Measurements from ENCODE around the gene NACA2.
"Not testable (repeated sequence)": the region's sequence is repeated elsewhere in the genome, so short reads cannot be mapped to it uniquely, and the experiment has no call there.

Gene NACA2

GRCh38 chr17:61595418-61596186 lies 4.6 kb upstream of the NACA2 start:
- Mint-ChIP-seq H3K27ac (ENCODE audit: low read depth) (no peak overlapping the region), H3K4me3 (no peak overlapping the region), H3K9me3 (no peaks in the 10 kb centered on the region), H3K27me3 (no peaks in the 10 kb centered on the region), H3K4me1 (no peaks in the 10 kb centered on the region), H3K36me3 (ENCODE audit: insufficient read depth) (no peaks in the 10 kb centered on the region)
- no peak for ATAC-seq (replicated peaks; ENCODE audit: extremely low read depth, poor library complexity, severe bottlenecking)
- DNase-seq (ENCODE audit: low spot score in 2 of 2) = no peak

GRCh38 chr17:61594294-61594825 lies 3.3 kb upstream of the NACA2 start:
- no peaks in the 10 kb centered on the region for H3K27me3 Mint-ChIP-seq
- H3K36me3 Mint-ChIP-seq (ENCODE audit: insufficient read depth) = no peaks in the 10 kb centered on the region
- DNase-seq (ENCODE audit: low spot score in 2 of 2) = no peak
- no peak for ATAC-seq (replicated peaks; ENCODE audit: extremely low read depth, poor library complexity, severe bottlenecking)
- no peak overlapping the region for H3K4me3 Mint-ChIP-seq
- H3K4me1 Mint-ChIP-seq = no peaks in the 10 kb centered on the region
- H3K27ac Mint-ChIP-seq (ENCODE audit: low read depth) = no peak overlapping the region
- no peaks in the 10 kb centered on the region for H3K9me3 Mint-ChIP-seq

- no peaks in the 10 kb centered on the region for H3K9me3 Mint-ChIP-seq
- ATAC-seq (replicated peaks; ENCODE audit: extremely low read depth, poor library complexity, severe bottlenecking) (no peak), DNase-seq (ENCODE audit: low spot score in 2 of 2) (no peak)
- no peaks in the 10 kb centered on the region for H3K27me3 Mint-ChIP-seq
- H3K4me3 Mint-ChIP-seq = no peak overlapping the region
- no peaks in the 10 kb centered on the region for H3K36me3 Mint-ChIP-seq (ENCODE audit: insufficient read depth)
- H3K4me1 Mint-ChIP-seq = no peaks in the 10 kb centered on the region
- no peak overlapping the region for H3K27ac Mint-ChIP-seq (ENCODE audit: low read depth)
Measured at GRCh38 chr17:61593426-61593825, 2.4 kb upstream of the NACA2 start.

GRCh38 chr17:61591930-61592329 lies 911 bp upstream of the NACA2 start:
- no peaks in the 10 kb centered on the region for H3K9me3 Mint-ChIP-seq
- no peaks in the 10 kb centered on the region for H3K27me3 Mint-ChIP-seq
- no peak overlapping the region for H3K27ac Mint-ChIP-seq (ENCODE audit: low read depth)
- DNase-seq (ENCODE audit: low spot score in 2 of 2) = no peak
- H3K36me3 Mint-ChIP-seq (ENCODE audit: insufficient read depth) = no peaks in the 10 kb centered on the region
- H3K4me3 Mint-ChIP-seq = no peak overlapping the region
- H3K4me1 Mint-ChIP-seq = no peaks in the 10 kb centered on the region
- ATAC-seq (replicated peaks; ENCODE audit: extremely low read depth, poor library complexity, severe bottlenecking) = no peak

GRCh38 chr17:61589990-61590389 lies 1.0 kb downstream of the NACA2 start:
- H3K4me3 Mint-ChIP-seq = no peak overlapping the region
- no peaks in the 10 kb centered on the region for H3K9me3 Mint-ChIP-seq
- H3K36me3 Mint-ChIP-seq (ENCODE audit: insufficient read depth) = no peaks in the 10 kb centered on the region
- DNase-seq (ENCODE audit: low spot score in 2 of 2) (no peak), ATAC-seq (replicated peaks; ENCODE audit: extremely low read depth, poor library complexity, severe bottlenecking) (no peak)
- H3K27me3 Mint-ChIP-seq = no peaks in the 10 kb centered on the region
- H3K4me1 Mint-ChIP-seq = no peaks in the 10 kb centered on the region
- H3K27ac Mint-ChIP-seq (ENCODE audit: low read depth) = no peak overlapping the region

- DNase-seq (ENCODE audit: low spot score in 2 of 2) = no peak
- no peak overlapping the region for H3K27ac Mint-ChIP-seq (ENCODE audit: low read depth)
- no peaks in the 10 kb centered on the region for H3K36me3 Mint-ChIP-seq (ENCODE audit: insufficient read depth)
Measured at GRCh38 chr17:61587807-61588660, 3.0 kb downstream of the NACA2 start.

GRCh38 chr17:61587242-61587641 lies 3.8 kb downstream of the NACA2 start:
- no peaks in the 10 kb centered on the region for H3K9me3 Mint-ChIP-seq
- no peak overlapping the region for H3K4me3 Mint-ChIP-seq
- H3K4me1 Mint-ChIP-seq = no peaks in the 10 kb centered on the region
- no peaks in the 10 kb centered on the region for H3K27me3 Mint-ChIP-seq
- ATAC-seq (replicated peaks; ENCODE audit: extremely low read depth, poor library complexity, severe bottlenecking) = no peak
- no peak overlapping the region for H3K27ac Mint-ChIP-seq (ENCODE audit: low read depth)
- H3K36me3 Mint-ChIP-seq (ENCODE audit: insufficient read depth) = no peaks in the 10 kb centered on the region
- DNase-seq (ENCODE audit: low spot score in 2 of 2) = no peak

More at GRCh38 chr17:61587807-61588660, 3.0 kb downstream of the NACA2 start:
- no peak overlapping the region for H3K4me3 Mint-ChIP-seq
- no peaks in the 10 kb centered on the region for H3K4me1 Mint-ChIP-seq
- H3K9me3 Mint-ChIP-seq = no peaks in the 10 kb centered on the region
- ATAC-seq (replicated peaks; ENCODE audit: extremely low read depth, poor library complexity, severe bottlenecking) = no peak
- no peaks in the 10 kb centered on the region for H3K27me3 Mint-ChIP-seq

- ATAC-seq (replicated peaks; ENCODE audit: extremely low read depth, poor library complexity, severe bottlenecking); H3K4me3 Mint-ChIP-seq; H3K27me3 Mint-ChIP-seq; DNase-seq (ENCODE audit: low spot score in 2 of 2); H3K27ac Mint-ChIP-seq (ENCODE audit: low read depth); H3K36me3 Mint-ChIP-seq (ENCODE audit: insufficient read depth); H3K4me1 Mint-ChIP-seq; H3K9me3 Mint-ChIP-seq: not testable (repeated sequence)
Measured at GRCh38 chr17:61586622-61587021, 4.4 kb downstream of the NACA2 start.

GRCh38 chr17:61586031-61586566 lies 4.9 kb downstream of the NACA2 start:
- ATAC-seq (replicated peaks; ENCODE audit: extremely low read depth, poor library complexity, severe bottlenecking) (no peak), DNase-seq (ENCODE audit: low spot score in 2 of 2) (no peak)
- Mint-ChIP-seq H3K27me3 (peaks cover 9% of the 10 kb centered on the region), H3K27ac (ENCODE audit: low read depth) (no peak overlapping the region), H3K4me1 (no peaks in the 10 kb centered on the region), H3K4me3 (no peak overlapping the region), H3K9me3 (no peaks in the 10 kb centered on the region), H3K36me3 (ENCODE audit: insufficient read depth) (no peaks in the 10 kb centered on the region)

- no peak overlapping the region for H3K4me3 Mint-ChIP-seq
- H3K27me3 Mint-ChIP-seq = peaks cover 22% of the 10 kb centered on the region
- DNase-seq (ENCODE audit: low spot score in 2 of 2) (no peak), ATAC-seq (replicated peaks; ENCODE audit: extremely low read depth, poor library complexity, severe bottlenecking) (no peak)
- H3K9me3 Mint-ChIP-seq = no peaks in the 10 kb centered on the region
- no peak overlapping the region for H3K27ac Mint-ChIP-seq (ENCODE audit: low read depth)
- no peaks in the 10 kb centered on the region for H3K36me3 Mint-ChIP-seq (ENCODE audit: insufficient read depth)
- no peaks in the 10 kb centered on the region for H3K4me1 Mint-ChIP-seq
Measured at GRCh38 chr17:61584866-61585265, 6.2 kb downstream of the NACA2 start.

GRCh38 chr17:61584266-61584665 lies 6.8 kb downstream of the NACA2 start:
- ATAC-seq (replicated peaks; ENCODE audit: extremely low read depth, poor library complexity, severe bottlenecking) (no peak), DNase-seq (ENCODE audit: low spot score in 2 of 2) (no peak)
- peaks cover 28% of the 10 kb centered on the region for H3K27me3 Mint-ChIP-seq
- H3K36me3 Mint-ChIP-seq (ENCODE audit: insufficient read depth) = no peaks in the 10 kb centered on the region
- no peaks in the 10 kb centered on the region for H3K9me3 Mint-ChIP-seq
- no peaks in the 10 kb centered on the region for H3K4me1 Mint-ChIP-seq
- H3K27ac Mint-ChIP-seq (ENCODE audit: low read depth) = no peak overlapping the region
- no peak overlapping the region for H3K4me3 Mint-ChIP-seq

GRCh38 chr17:61583660-61584264 lies 7.3 kb downstream of the NACA2 start:
- H3K27me3 Mint-ChIP-seq = peaks cover 33% of the 10 kb centered on the region
- no peaks in the 10 kb centered on the region for H3K4me1 Mint-ChIP-seq

More at GRCh38 chr17:61583660-61584264, 7.3 kb downstream of the NACA2 start:
- DNase-seq (ENCODE audit: low spot score in 2 of 2) (no peak), ATAC-seq (replicated peaks; ENCODE audit: extremely low read depth, poor library complexity, severe bottlenecking) (no peak)
- Mint-ChIP-seq H3K9me3 (no peaks in the 10 kb centered on the region), H3K36me3 (ENCODE audit: insufficient read depth) (no peaks in the 10 kb centered on the region), H3K4me3 (no peak overlapping the region), H3K27ac (ENCODE audit: low read depth) (no peak overlapping the region)

Measured in central memory CD8-positive, alpha-beta T cell (primary cell).